Smooth muscle cell of the umbilical artery (primary cell): ENCODE data around the gene CCDC158. TPM values are rescaled to one million over a fixed set of nuclear protein-coding genes. Genes with fewer than 3 reads are reported as not detected.

Source experiments
- total RNA-seq: library from RNA; depleted of rRNA; stranded (reverse); fragments of >200 nt; gene quantifications from 2 replicates; pipeline ENCODE4 v1.2.3, GENCODE V29; 2014

CCDC158 gene
- total RNA-seq = under 0.01 and 0.23 TPM in 2 replicates

DNA sequence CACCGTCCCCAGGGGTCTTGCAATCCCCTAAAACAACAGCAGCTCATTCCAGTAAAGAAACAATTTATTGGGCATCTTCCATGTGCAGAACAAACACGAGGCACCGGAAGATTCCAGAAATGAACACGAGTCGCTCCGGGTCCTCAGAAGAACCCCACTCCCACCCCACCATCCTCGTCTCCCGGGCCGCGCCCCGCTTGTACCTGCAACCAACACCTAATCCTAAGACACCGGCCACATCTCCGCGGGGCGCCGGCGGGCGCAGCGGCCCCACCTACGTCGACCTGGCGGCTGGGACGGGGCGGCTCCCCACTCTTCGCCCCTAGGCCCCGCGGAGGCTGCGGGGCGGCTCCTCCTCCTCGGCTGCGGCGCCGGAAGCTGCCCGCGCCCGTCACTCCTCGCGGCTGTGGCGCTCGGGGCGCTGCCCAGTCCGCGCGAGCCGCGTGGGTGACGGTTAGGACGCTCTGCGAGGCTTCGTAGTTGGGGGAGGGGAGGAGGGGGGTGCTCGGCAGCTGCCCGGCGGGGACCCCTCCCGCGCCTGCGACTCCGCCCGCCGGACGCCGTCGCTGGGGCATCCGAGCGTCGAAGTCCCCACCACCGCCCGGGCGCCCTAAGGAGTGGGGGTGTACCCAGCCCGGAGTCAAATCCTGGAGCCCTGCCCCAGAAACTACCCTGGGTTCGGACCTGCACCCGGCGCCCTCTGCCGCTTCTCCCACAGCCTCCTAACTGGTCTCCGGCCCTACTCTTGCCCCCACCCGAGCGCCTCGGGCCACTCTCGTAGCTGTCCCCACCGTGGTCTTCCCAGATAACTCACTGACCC lies at the start of gene CCDC158:
Gene CCDC158 (minus strand): TSS at position 380 of the 820 bp plus-strand sequence. CDS start 17,934 bp downstream, outside the sequence.

GRCh38 chr4:76434901-76435527 lies 14.1 kb upstream of the CCDC158 start, which contains the start of gene SHROOM3:
Gene SHROOM3 (plus strand): TSS chr4:76435229. CDS start chr4:76436053, 824 bp downstream.

GRCh38 chr4:76305971-76306881 lies 114.7 kb downstream of the CCDC158 start, which contains the start of gene STBD1:
Gene STBD1 (plus strand): TSS chr4:76306733. CDS start chr4:76306770, 37 bp downstream.

Other genes with a start within 250 kb of the CCDC158 start
- gene SCARB2, start 207.3 kb downstream of the CCDC158 start, total RNA-seq = 248 and 252 TPM in 2 replicates
- gene FAM47E, start 169.4 kb downstream of the CCDC158 start, total RNA-seq = 0.18 and 0.59 TPM in 2 replicates
- 7.4 and 9.3 TPM in 2 replicates for gene STBD1, start 114.4 kb downstream of the CCDC158 start, total RNA-seq
- 1.8 and 5.3 TPM in 2 replicates for gene SHROOM3, start 14.1 kb upstream of the CCDC158 start, total RNA-seq